A549 (cell line): ENCODE measurements around the gene TRPM5. TPM values are rescaled to one million over a fixed set of nuclear protein-coding genes. Genes with fewer than 3 reads are reported as not detected.

ENCODE experiments used
- ATAC-seq, 2 experiments: fragments of 200-7000 bp in 1 of 2; fragments of >200 bp in 1 of 2; cut with Nextera tagmentation in 1 of 2; cut with Tn5 transposase in 1 of 2; 3 replicates each; pipeline versions ENCODE4 v1.8.0 to v1.9.1; 2018 to 2020; ENCODE audit warnings: mild to moderate bottlenecking in 1 of 2, moderate library complexity in 1 of 2
- CTCF ChIA-PET: fragments of 300-600 bp; sonication (Branson Sonifier 250); formaldehyde crosslinking; extraction: SDS; loops from one replicate; lab custom pipeline; 2021; ENCODE audit warnings: antibody characterized with exemption, inconsistent platforms; lab: Yijun Ruan, JAX
- POLR2A ChIA-PET: fragments of 350-600 bp; formaldehyde crosslinking; extraction: SDS; loops from one replicate; lab custom pipeline; 2021; ENCODE audit warnings: antibody characterized with exemption, inconsistent platforms; lab: Yijun Ruan, JAX
- DNase-seq, 2 experiments: peaks; one replicate each; pipeline versions ENCODE4 v3.0.0 to v3.0.0-alpha.2; 2011 to 2016; ENCODE audit warnings: low read depth in 1 of 2, low spot score in 1 of 2
- FAIRE-seq: peaks from 2 replicates; lab custom pipeline; 2011; peaks lifted over from hg19 to GRCh38; lab: Jason Lieb, UNC
- H3K27ac ChIP-seq, 2 experiments: fragments of >200 bp; sonication (Bioruptor Twin); formaldehyde crosslinking; 3 replicates each; pipeline ENCODE4 v1.5.1; 2016 to 2017
- H3K4me1 ChIP-seq: fragments of >200 bp; sonication (Bioruptor Twin); formaldehyde crosslinking; 3 replicates; pipeline ENCODE4 v1.6.1; 2016
- H3K4me2 ChIP-seq: fragments of >200 bp; sonication (Bioruptor Twin); formaldehyde crosslinking; 3 replicates; pipeline ENCODE4 v1.6.1; 2016
- H3K4me3 ChIP-seq: fragments of >200 bp; sonication (Bioruptor Twin); formaldehyde crosslinking; 3 replicates; pipeline ENCODE4 v1.5.1; 2016
- H3K9me3 ChIP-seq: fragments of >200 bp; sonication (Bioruptor Twin); formaldehyde crosslinking; 3 replicates; pipeline ENCODE4 v1.6.1; 2016
- BHLHE40 ChIP-seq: IDR thresholded peaks from 2 replicates; pipeline ENCODE4 v1.6.1; 2012; ENCODE audit warnings: low read depth, low read length, inconsistent platforms
- CBX2 ChIP-seq: fragments of 200-600 bp; sonication (generic); IDR thresholded peaks from 2 replicates; pipeline ENCODE4 v1.6.1; 2016; ENCODE audit warnings: low read depth, mild to moderate bottlenecking, borderline replicate concordance
- FOSB ChIP-seq: fragments of 250-450 bp; sonication (Bioruptor Pico); IDR thresholded peaks from 2 replicates; pipeline ENCODE4 v1.5.0; 2020; ENCODE audit warnings: mild to moderate bottlenecking, moderate library complexity
- HEYL ChIP-seq: fragments of 250-450 bp; sonication (Bioruptor Pico); IDR thresholded peaks from 2 replicates; pipeline ENCODE4 v1.8.0; 2021; ENCODE audit warnings: mild to moderate bottlenecking, moderate library complexity
- KDM5A ChIP-seq: fragments of 200-600 bp; sonication (generic); IDR thresholded peaks from 2 replicates; pipeline ENCODE4 v1.6.1; 2016; ENCODE audit warnings: antibody characterized with exemption, mild to moderate bottlenecking
- RARB ChIP-seq: fragments of 250-450 bp; sonication (Bioruptor Pico); IDR thresholded peaks from 2 replicates; pipeline ENCODE4 v1.8.0; 2021; ENCODE audit warnings: mild to moderate bottlenecking, moderate library complexity
- REST ChIP-seq: fragments of 200-600 bp; sonication (generic); IDR thresholded peaks from 2 replicates; pipeline ENCODE4 v1.6.1; 2016; ENCODE audit warnings: antibody characterized with exemption, mild to moderate bottlenecking, moderate library complexity
- RFX5 ChIP-seq: fragments of 450-650 bp; IDR thresholded peaks from 2 replicates; pipeline ENCODE4 v1.7.1; 2014; ENCODE audit warnings: antibody characterized with exemption, mild to moderate bottlenecking, moderate library complexity
- USF2 ChIP-seq: fragments of 450-650 bp; IDR thresholded peaks from 2 replicates; pipeline ENCODE4 v1.6.1; 2014; ENCODE audit warnings: antibody characterized with exemption
- WGBS: methylation state at CpG from one replicate; pipeline ENCODE4 v1.1.6; 2017; ENCODE audit errors: missing lambda C conversion rate; 5-methylcytosine and 5-hydroxymethylcytosine counted together
- polyA plus RNA-seq, 4 experiments: library from polyadenylated mRNA; depleted of rRNA in 3 of 4; stranded (reverse); fragments of >200 nt; fragmentation: RNase III in 1 of 4; extraction: RNeasy Plus Mini Kit Qiagen cat#74134 plus additional on column Dnase treatment in 1 of 4; gene quantifications; 2 replicates in 3 of 4; 3 replicates in 1 of 4; pipeline ENCODE4 v1.2.3, GENCODE V29; 2011 to 2017
- TF ChIP-seq, protein P1 (sequence below): IDR thresholded peaks from 2 replicates; pipeline ENCODE4 v1.6.1; 2012; ENCODE audit warnings: low read depth, borderline replicate concordance
- TF ChIP-seq, protein P2 (sequence below): fragments of 250-450 bp; sonication (Bioruptor Pico); IDR thresholded peaks from 2 replicates; pipeline ENCODE4 v1.5.0; 2020; ENCODE audit warnings: low read depth, mild to moderate bottlenecking, moderate library complexity
- TF ChIP-seq, protein P3 (sequence below): IDR thresholded peaks from 2 replicates; pipeline ENCODE4 v1.6.1; 2012
- TF ChIP-seq, protein P4 (sequence below): IDR thresholded peaks from 2 replicates; pipeline ENCODE4 v1.6.1; 2012

TRPM5 gene
- polyA plus RNA-seq, 2 of the 4 experiments (the other 2 are of a cell fraction): not detected

DNA sequence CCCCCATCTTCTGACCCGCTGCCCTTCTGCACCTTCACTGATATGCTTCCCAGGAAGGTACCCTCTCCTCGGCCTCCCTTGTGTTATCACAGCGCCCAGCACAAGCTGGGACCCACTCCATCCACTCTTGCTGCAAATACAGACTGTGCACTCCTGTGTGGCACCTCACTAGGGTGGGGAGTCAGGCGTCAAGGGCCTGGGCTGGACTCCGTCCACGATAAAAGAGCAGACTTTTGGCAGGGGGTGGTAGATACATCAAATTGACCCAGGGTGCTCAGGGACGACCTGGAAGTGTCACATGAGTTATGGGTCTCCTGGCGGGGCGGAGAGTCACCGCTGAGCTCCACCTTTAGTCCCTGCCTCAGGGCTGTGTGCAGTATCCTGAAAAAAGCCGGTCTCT, 908 bp downstream of the TRPM5 start:
- H3K4me2 ChIP-seq: no peak overlapping the region
- POLR2A ChIA-PET: no interaction called here

DNA sequence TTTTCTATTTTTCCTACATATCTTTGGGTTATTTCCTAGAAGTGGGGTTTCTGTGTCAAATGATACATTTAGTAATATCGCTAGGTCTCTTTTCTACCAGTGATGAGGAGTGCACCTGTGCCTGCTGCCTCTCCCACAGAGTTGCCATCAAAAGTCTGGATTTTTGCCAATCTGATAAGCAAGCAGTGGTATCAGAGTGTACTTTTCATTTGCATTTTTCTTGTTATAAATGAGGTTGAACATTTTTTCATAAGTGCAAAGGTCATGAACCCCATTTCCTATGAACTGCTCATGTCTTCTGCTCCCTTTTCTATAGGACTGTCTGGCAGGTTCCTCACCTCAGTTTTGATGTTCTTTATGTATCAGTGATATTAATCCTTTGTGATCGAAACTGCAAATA, 1.7 kb downstream of the TRPM5 start:
- no peak overlapping the region for H3K27ac ChIP-seq
- FAIRE-seq: no peak
- H3K4me2 ChIP-seq: no peak overlapping the region
- peaks cover 17% of the 10 kb centered on the region for H3K9me3 ChIP-seq
- ChIA-PET POLR2A (no interaction called here), CTCF (interaction anchor here (0.6 to 2.0 kb wide), 5 partner anchors 22 to 257 kb away, joined by 3 to 8 read pairs (median 6); no protein-coding TSS in a partner anchor)
- whole genome bisulfite sequencing: 54% methylated on average over 2 of the region's 2 CpGs
- DNase-seq: no peak
- no peak overlapping the region for H3K4me3 ChIP-seq
- peaks cover 6% of the 10 kb centered on the region for H3K4me1 ChIP-seq
- no peak for ATAC-seq
- TF ChIP-seq RARB: no peak
- TF ChIP-seq FOSB (CRISPR knock-in tag): no peak

More for the DNA sequence above, 908 bp downstream of the TRPM5 start:
- WGBS: 34% methylated on average over 10 of the region's 11 CpGs
- Histone ChIP-seq H3K27ac (no peak overlapping the region), H3K9me3 (peaks cover 17% of the 10 kb centered on the region), H3K4me3 (no peak overlapping the region), H3K4me1 (peaks cover 6% of the 10 kb centered on the region)
- FAIRE-seq (no peak), ATAC-seq (no peak), DNase-seq (no peak)
- TF ChIP-seq, protein P1, sequence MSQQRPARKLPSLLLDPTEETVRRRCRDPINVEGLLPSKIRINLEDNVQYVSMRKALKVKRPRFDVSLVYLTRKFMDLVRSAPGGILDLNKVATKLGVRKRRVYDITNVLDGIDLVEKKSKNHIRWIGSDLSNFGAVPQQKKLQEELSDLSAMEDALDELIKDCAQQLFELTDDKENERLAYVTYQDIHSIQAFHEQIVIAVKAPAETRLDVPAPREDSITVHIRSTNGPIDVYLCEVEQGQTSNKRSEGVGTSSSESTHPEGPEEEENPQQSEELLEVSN: no peak
- TF ChIP-seq KDM5A: no peak
- no peak for TF ChIP-seq REST
- TF ChIP-seq, protein P2, sequence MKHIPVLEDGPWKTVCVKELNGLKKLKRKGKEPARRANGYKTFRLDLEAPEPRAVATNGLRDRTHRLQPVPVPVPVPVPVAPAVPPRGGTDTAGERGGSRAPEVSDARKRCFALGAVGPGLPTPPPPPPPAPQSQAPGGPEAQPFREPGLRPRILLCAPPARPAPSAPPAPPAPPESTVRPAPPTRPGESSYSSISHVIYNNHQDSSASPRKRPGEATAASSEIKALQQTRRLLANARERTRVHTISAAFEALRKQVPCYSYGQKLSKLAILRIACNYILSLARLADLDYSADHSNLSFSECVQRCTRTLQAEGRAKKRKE (CRISPR knock-in tag): no peak
- TF ChIP-seq USF2: no peak
- no peak for TF ChIP-seq CBX2
- CTCF ChIA-PET: interaction anchor here (1.0 to 4.2 kb wide), 5 partner anchors 22 to 138 kb away, joined by 3 to 16 read pairs (median 4); no protein-coding TSS in a partner anchor

DNA sequence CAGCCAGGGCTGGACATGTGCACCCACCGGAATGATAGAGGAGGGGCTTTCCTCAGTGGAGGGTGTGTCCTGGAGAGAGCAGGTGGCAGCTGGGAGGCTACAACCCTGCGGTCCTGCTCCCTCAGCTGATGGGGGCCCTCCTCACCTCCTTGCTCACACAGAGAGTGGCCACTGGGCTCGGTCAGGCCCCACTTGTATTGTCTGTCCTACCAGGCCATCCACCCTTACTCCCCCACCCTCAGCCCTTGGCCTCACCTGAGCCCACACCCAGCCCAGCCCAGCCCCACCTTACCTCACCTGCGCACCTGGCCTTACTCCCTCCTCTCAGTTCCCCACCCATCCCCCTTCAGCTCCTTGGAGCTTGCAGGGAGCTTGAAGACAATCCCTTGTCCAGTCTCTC, 3.1 kb downstream of the TRPM5 start:
- POLR2A ChIA-PET: no interaction called here
- no peak overlapping the region for H3K4me3 ChIP-seq
- peaks cover 17% of the 10 kb centered on the region for H3K9me3 ChIP-seq
- no peak overlapping the region for H3K27ac ChIP-seq
- H3K4me2 ChIP-seq: no peak overlapping the region
- CTCF ChIA-PET: interaction anchor here (0.6 to 6.6 kb wide), 5 partner anchors 20 to 796 kb away, joined by 3 to 49 read pairs (median 5); no protein-coding TSS in a partner anchor
- peaks cover 6% of the 10 kb centered on the region for H3K4me1 ChIP-seq
- DNase-seq: no peak
- ATAC-seq: no peak
- no peak for TF ChIP-seq BHLHE40
- TF ChIP-seq, protein P3, sequence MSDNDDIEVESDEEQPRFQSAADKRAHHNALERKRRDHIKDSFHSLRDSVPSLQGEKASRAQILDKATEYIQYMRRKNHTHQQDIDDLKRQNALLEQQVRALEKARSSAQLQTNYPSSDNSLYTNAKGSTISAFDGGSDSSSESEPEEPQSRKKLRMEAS: no peak
- TF ChIP-seq, protein P4, sequence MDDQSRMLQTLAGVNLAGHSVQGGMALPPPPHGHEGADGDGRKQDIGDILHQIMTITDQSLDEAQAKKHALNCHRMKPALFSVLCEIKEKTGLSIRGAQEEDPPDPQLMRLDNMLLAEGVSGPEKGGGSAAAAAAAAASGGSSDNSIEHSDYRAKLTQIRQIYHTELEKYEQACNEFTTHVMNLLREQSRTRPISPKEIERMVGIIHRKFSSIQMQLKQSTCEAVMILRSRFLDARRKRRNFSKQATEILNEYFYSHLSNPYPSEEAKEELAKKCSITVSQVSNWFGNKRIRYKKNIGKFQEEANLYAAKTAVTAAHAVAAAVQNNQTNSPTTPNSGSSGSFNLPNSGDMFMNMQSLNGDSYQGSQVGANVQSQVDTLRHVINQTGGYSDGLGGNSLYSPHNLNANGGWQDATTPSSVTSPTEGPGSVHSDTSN: no peak
- no peak for TF ChIP-seq RFX5
- no peak for TF ChIP-seq HEYL (CRISPR knock-in tag)
- FAIRE-seq: no peak
- 32% methylated on average over 4 of the region's 4 CpGs for WGBS
